T-helper 2 cell treated with Interferon-gamma antibody and Interleukin-4, amounts not matched to agents 100 ng/mL and 5 ng/mL, for 36 hours (primary cell): Measurements from ENCODE around the gene ZNF654. TPM values are rescaled to one million over a fixed set of nuclear protein-coding genes. Genes with fewer than 3 reads are reported as not detected.

ENCODE experiments used
- intact Hi-C: fragments of 100-400 bp; cut with micrococcal nuclease; formaldehyde crosslinking; loops from one replicate; pipeline ENCODE4 v1.15.1; 2023
- total RNA-seq: library from RNA; stranded (reverse); gene quantifications from 2 replicates; pipeline ENCODE4 v1.2.3, GENCODE V29; 2022

ZNF654 gene
- total RNA-seq, 1 donor from 2014 or later, result 23.3 TPM

GRCh38 chr3:88133711-88134263 lies 74.7 kb downstream of the ZNF654 start:
- intact Hi-C loops, result no loop called here

GRCh38 chr3:88137836-88138235 lies 78.8 kb downstream of the ZNF654 start:
- intact Hi-C loops, result no loop called here

DNA sequence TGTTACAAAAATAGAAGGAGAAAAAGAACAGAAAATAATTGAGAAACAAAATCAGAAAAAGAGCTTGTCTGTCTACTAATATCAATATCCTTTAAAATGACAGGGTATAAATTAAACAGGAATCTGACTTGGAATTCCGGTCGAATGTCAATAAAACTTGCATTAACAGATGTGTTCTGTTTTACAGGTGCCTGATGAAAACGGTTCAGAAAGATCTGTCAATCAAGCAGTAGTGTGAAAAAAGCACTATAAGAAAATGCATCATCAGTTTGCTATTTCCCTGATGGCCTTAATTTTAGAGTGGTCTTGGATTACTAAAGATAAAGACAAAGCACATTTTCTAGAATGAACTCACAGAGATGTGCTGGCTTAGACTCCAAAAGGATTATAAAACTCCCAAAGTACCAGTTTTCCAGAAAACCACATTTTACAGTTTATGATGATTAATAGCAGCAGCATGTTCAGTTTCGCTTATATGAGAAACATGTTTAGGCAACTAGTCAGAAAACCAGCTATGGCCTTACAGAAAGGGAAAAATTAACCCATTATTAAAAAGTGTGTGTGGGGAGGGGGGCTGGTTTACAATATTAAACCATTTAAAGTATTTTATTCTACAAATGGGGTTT lies 82.5 kb downstream of the ZNF654 start:
- intact Hi-C loops, result loop anchor here (10.0 kb wide), 1 partner anchor 867 kb away; the partner anchor contains the start of gene POU1F1

DNA sequence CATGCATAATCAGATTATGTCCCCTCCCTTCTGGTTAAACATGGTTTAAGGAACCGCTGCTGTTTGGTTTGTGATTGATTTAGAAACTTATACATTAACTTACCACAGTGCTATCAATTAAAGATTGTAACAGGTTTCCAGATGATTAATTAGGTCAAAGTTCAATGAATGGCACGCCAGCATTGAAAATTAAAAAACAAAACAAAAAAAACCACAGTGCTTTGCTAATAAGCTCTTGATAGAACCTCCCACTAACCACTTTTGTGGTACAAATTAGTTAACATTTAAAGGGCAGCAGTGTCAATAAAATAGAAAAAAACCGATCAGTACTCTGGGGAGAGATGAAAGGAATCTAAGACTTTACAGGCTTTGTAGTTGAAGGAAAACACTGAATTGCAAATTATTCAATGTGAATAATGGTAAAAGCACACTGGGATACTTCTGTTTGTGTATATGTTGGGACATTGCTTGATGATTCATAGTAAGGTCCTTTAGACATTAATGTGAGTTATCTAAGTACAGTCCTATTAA lies 83.1 kb downstream of the ZNF654 start:
- intact Hi-C loops, result loop anchor here (10.0 kb wide), 1 partner anchor 867 kb away; the partner anchor contains the start of gene POU1F1

GRCh38 chr3:88147261-88147660 lies 88.2 kb downstream of the ZNF654 start:
- intact Hi-C loops, result loop anchor here (5.0 to 10.0 kb wide), 3 partner anchors 35 to 872 kb away; partner anchors contain the start of gene POU1F1

DNA sequence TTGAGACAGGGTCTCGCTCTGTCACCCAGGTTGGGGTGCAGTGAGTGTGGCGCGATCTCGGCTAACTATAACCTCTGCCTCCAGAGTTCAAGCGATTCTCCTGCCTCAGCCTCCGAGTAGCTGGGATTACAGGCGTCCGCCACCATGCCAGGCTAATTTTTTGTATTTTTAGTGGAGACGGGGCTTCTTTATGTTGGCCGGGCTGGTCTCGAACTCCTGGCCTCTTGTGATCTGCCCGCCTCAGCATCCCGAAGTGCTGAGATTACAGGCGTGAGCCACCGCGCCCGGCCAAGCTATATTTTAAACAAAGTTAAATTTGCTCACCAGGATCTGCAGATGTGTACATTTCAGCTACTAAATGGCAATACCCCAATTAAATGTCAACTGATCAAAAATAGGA lies 89.6 kb downstream of the ZNF654 start:
- intact Hi-C loops, result loop anchor here (1.0 to 10.0 kb wide), 6 partner anchors 32 to 874 kb away; partner anchors contain the start of genes CGGBP1, POU1F1 and ZNF654

GRCh38 chr3:88149101-88149508 lies 90.0 kb downstream of the ZNF654 start:
- intact Hi-C loops, result loop anchor here (1.0 to 10.0 kb wide), 6 partner anchors 31 to 874 kb away; partner anchors contain the start of genes CGGBP1, POU1F1 and ZNF654

- intact Hi-C loops, result loop anchor here (1.0 to 10.0 kb wide), 7 partner anchors 31 to 923 kb away; partner anchors contain the start of genes CGGBP1, CHMP2B, POU1F1 and ZNF654
Observed at GRCh38 chr3:88149509-88150362, 90.7 kb downstream of the ZNF654 start, which contains the start of gene C3orf38. TSS of gene C3orf38 (plus strand) at chr3:88149959. CDS start at chr3:88150053, 94 bp downstream.

- intact Hi-C loops, result loop anchor here (2.0 kb wide), 1 partner anchor 924 kb away; the partner anchor contains the start of gene CHMP2B
Observed at GRCh38 chr3:88150371-88150770, 91.3 kb downstream of the ZNF654 start.

DNA sequence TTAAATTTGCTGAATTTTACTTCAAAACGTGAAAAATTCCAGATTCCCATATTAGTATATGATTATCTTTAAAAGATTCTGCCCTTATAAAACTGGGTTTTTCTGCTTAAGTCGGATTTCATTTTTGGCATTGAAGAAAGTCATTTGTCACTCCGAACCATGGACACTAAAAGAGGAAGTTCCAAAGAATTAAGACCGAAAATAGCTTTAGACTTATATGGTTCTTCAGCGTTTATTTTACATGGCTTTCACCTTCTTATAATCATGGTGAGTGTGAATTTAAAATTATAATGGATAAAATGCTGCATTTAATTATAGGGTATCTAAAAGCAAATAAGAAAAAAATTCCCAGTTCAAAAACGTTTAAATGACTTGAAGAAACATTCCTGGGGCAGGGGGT lies 91.8 kb downstream of the ZNF654 start:
- intact Hi-C loops, result loop anchor here (2.0 kb wide), 1 partner anchor 924 kb away; the partner anchor contains the start of gene CHMP2B

GRCh38 chr3:88151358-88151757 lies 92.3 kb downstream of the ZNF654 start:
- intact Hi-C loops, result loop anchor here (2.0 kb wide), 1 partner anchor 925 kb away; the partner anchor contains the start of gene CHMP2B

DNA sequence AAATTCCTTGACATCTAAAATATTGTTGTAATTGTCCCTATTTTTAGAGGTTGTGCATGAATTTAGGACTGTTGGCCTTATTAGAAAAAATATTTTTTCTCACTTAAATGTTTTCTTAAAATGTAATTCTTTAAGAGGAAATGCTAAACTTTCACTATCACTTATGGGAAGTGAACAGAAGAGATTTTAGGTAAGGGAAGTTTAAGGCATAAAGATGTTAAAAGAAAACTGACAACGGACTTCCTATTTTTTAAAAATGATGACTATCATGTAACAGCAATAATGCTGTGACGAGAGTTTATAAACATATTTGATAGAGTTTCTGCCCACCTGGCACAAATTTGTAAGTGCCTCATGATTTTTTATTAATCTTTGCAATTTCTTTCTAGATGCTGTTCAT lies 93.8 kb downstream of the ZNF654 start:
- intact Hi-C loops, result no loop called here

DNA sequence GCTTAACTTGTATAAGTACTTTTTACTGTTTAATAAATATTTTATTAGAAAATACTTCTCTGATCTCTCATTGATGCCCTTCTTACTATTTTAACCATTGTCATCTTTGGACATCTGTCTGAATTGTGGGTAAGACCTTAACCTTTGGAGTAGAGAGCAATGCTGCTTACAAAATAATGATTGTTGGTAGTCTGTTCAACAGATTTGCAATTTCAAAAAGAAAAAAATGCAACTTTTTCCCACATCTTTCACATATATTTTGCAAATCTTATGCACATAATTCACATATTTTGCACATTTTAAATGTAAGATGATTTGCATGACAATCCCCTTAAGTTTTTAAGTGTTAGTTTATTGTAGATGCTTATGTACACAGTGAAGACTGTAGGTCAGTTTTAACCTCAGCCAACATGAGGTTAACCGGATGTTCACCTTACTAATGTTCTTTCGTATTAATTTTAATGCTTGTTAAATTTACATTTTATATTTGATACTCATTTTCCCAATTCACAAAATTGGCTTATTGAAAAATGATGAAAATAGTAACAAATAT lies 107.4 kb downstream of the ZNF654 start:
- intact Hi-C loops, result no loop called here

DNA sequence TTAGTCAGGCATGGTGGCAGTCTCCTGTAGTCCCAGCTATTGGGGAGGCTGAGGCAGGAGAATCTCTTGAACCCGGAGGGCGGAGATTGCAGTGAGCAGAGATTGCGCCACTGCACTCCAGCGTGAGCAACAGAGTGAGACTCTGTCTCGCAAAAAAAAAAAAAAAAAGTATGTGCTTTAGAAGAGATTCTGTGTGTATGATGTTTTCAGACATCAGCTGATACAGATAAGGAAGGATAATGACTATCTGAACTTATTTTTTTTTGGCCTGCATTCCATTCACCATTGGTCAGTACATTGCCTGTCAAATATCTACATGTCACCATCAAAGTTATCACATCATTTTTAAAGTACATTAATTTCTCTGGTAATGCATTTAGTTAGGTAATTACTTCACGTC lies 108.1 kb downstream of the ZNF654 start:
- intact Hi-C loops, result no loop called here

DNA sequence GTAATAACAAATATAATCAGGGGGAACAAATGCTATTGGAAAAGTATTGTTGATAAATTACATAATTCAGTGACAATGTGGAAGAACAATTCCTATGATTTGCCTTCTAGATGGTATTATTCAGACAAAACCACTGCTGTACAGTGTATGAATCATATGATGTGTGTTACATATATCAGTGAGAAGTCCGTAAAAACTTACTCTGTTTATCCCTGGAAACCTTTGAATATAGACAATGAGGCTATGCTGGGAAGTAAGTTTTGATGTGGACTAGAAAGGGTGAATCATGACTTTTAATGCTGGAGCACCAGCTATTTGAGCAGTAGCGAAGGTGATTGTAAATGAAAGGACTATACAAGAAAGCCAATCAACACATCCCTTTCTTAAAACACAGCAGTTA lies 108.6 kb downstream of the ZNF654 start:
- intact Hi-C loops, result no loop called here

DNA sequence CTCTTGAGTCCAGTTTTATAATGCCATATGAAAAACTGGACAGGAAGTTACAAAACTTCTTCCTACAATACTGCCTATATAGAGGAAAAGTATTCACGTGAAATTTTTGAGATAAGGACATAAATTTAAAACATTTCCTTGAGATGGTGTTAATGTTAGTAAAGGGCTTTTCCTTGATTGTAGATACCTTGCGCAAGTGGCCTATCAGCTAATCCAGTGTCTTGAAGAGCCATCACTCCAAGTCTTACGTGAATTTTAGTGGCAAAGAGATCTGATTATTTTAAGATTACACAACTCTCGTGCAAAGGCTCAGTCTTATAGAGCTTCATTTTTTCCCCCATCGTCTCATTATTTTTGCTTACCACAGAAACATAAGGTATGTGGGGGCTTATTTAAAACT lies 109.1 kb downstream of the ZNF654 start:
- intact Hi-C loops, result no loop called here

- intact Hi-C loops, result loop anchor here (1.0 to 5.0 kb wide), 5 partner anchors 31 to 920 kb away; partner anchors contain the start of gene C3orf38
Observed at GRCh38 chr3:88180398-88180999, 121.4 kb downstream of the ZNF654 start.

- intact Hi-C loops, result loop anchor here (5.0 kb wide), 1 partner anchor 885 kb away; no protein-coding TSS in a partner anchor
Observed at GRCh38 chr3:88182165-88182918, 123.3 kb downstream of the ZNF654 start.

DNA sequence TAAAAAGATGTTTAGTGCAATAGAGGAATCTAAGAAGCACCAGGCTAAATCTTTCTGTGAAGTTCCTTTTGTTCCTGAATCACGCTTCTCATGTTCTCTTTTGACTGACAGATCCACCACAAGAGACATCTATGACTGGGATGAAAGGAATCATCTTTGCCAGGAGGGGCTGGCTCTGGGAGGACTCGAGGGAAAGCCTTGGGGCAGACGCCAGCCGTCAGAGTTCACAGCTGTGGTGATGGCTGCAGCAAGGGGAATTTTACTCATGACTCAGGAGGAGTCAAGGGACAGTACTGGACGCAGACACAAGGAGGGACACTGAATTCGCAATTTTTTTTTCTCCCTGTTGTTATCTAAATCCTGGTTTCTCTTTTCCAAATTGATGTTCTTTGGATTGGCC lies 129.4 kb downstream of the ZNF654 start:
- intact Hi-C loops, result no loop called here
